Epithelial cell of proximal tubule (primary cell): ENCODE data around the gene WAS. TPM values are rescaled to one million over a fixed set of nuclear protein-coding genes. Genes with fewer than 3 reads are reported as not detected.
"Not testable (repeated sequence)": the region's sequence is repeated elsewhere in the genome, so short reads cannot be mapped to it uniquely, and the experiment has no call there.

Experiments used
- DNase-seq: peaks from one replicate; pipeline ENCODE4 v3.0.0-alpha.2; 2011; ENCODE audit warnings: low read depth
- H3K4me3 ChIP-seq: 2 replicates; pipeline ENCODE4 v1.5.1; 2011; ENCODE audit warnings: low read depth, mild to moderate bottlenecking, low read length
- total RNA-seq: library from RNA; depleted of rRNA; stranded (reverse); fragments of >200 nt; gene quantifications from 2 replicates; pipeline ENCODE4 v1.2.3, GENCODE V29; 2015
- TF ChIP-seq, protein P1 (sequence below): conservative IDR thresholded peaks from 2 replicates; pipeline ENCODE4 v1.5.1; 2012; ENCODE audit warnings: low read depth, mild to moderate bottlenecking, low read length

Gene WAS
- total RNA-seq, 1 donor from 2014 or later = not detected

DNA sequence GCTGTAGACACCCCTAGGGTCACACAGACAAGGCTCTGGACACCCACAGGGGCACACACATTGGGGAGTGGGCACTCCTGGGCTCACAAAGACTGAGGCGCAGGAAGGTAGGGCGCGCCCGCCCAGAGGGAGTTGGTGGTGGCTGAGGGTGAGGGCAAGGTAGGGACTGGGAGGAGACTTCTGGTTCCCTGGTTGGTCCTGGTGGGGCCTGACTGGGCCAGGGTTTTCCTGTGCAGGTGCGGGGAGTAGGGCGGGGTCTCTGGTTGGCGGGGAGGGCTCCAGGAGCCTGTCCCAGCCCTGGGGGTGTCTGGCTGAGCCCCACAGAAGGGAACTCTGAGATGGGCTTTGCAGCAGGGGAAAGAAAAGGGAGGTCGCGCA lies 6.7 kb upstream of the WAS start:
- no peak for DNase-seq
- H3K4me3 ChIP-seq = peak overlapping the region; percentile 75
- TF ChIP-seq, protein P1, sequence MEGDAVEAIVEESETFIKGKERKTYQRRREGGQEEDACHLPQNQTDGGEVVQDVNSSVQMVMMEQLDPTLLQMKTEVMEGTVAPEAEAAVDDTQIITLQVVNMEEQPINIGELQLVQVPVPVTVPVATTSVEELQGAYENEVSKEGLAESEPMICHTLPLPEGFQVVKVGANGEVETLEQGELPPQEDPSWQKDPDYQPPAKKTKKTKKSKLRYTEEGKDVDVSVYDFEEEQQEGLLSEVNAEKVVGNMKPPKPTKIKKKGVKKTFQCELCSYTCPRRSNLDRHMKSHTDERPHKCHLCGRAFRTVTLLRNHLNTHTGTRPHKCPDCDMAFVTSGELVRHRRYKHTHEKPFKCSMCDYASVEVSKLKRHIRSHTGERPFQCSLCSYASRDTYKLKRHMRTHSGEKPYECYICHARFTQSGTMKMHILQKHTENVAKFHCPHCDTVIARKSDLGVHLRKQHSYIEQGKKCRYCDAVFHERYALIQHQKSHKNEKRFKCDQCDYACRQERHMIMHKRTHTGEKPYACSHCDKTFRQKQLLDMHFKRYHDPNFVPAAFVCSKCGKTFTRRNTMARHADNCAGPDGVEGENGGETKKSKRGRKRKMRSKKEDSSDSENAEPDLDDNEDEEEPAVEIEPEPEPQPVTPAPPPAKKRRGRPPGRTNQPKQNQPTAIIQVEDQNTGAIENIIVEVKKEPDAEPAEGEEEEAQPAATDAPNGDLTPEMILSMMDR = no peak

DNA sequence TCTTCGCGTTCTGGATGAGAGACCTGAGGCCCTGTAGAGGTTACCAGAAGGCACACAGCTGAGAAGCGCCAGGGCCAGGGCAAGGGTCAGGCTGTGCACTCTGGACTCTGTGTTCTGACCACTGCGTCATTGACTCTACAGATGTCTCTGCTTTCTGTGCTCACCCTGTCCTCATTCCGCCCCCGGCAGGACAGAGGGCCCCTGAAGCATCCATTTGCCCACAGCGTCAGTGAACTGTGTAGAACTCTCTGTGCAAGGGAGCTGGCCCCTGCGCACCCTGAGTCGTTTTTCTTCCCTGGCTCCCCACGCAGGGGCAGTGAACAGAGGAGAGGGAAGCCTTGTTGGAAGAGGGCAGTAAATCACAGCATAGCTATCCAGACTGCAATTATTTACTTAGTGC lies 6.1 kb upstream of the WAS start:
- H3K4me3 ChIP-seq = peak overlapping the region; percentile 75
- DNase-seq = no peak
- TF ChIP-seq, protein P1 = no peak

DNA sequence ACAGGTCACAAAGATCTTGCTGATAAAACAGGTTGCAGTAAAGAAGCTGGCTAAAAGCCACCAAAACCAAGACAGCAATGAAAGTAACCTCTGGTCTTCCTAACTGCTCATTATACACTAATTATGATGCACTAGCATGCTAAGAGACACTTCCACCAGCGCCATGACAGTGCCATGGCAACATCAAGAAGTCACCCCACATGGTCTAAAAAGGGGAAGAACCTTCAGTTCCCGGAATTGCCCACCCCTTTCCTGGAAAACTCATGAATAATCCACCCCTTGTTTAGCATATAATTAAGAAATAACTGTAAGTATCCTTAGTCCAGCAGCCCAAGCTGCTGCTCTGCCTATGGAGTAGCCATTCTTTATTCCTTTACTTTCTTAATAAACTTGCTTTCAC lies 3.1 kb upstream of the WAS start:
- H3K4me3 ChIP-seq, DNase-seq: not testable (repeated sequence)

DNA sequence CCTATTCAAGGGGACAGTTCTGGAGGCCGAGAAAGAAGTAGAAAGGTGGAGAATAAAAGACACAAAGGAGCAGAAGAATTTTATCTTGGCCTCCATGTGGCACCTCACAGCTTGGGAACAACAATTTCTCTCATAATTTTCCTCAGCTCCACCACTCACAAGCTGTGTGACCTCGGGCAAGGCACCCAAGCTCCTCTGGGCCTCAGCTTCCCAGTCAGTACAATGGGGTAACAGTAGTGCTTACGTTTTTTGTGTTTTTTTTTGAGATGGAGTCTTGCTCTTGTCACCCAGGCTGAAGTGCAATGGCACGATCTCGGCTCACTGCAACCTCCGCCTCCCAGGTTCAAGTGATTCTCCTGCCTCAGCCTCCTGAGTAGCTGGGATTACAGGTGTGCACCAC lies 2.7 kb upstream of the WAS start:
- DNase-seq, H3K4me3 ChIP-seq: not testable (repeated sequence)

DNA sequence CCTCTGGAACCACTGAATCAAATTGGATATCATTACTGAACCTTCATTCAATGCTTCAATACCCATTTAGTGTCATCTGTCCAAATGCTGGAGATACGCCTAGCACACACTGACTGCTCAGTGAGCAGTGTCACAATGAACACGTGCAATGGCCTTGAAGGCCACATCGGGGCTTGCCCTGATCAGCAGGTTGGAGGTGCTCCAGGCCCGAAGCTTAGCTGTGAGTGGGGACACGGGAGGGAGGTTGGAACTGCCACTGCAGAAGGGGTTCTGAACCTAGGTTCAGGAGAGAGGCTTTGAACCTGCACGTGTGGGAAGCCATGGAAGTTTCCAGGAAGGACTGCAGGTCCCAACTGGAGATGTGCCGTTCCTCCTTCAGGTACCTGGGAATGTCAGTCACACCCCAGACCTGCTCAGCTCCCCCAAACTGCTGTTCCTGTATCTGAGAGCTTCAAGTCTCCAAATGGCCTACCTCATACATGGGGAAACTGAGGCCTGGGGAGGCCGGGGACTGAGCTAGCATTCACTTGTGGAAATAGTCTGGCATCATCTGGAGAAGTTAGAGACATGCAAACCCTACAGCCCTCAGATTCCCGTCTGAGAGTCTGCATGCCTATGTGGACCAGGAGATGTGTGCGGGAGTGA lies 1.9 kb upstream of the WAS start:
- no peak for DNase-seq
- TF ChIP-seq, protein P1 = no peak
- H3K4me3 ChIP-seq = no peak overlapping the region

DNA sequence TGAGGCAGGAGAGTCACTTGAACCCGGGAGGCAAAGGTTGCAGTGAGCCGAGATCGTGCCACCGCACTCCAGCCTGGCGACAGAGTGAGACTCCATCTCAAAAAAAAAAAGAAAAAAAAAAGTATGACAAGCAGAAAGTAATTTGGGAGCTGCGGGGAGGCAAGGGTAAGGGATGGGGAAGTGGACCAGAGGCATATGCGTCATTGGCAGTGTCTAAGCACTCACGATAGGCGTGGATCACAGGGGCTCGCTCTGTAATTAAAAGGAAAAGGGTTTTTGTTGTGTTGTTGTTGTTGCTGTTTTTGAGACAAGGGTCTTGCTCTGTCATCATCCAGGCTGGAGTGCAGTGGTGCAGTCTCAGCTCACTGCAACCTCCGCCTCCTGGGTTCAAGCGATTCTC lies 804 bp upstream of the WAS start:
- not testable (repeated sequence) for H3K4me3 ChIP-seq, DNase-seq

DNA sequence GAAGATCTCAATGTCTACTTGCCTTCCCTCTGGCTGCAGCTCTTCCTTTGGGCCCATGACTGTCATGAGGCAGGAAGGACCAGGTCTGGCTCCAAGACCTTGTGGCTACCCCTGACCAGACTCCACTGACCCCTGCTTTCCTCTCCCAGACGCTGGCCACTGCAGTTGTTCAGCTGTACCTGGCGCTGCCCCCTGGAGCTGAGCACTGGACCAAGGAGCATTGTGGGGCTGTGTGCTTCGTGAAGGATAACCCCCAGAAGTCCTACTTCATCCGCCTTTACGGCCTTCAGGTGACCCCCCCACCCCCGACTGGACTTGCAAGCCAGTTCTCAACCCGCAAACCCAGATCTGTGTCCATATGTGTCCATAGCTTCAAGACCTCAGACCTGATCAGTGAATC lies 535 bp downstream of the WAS start:
- TF ChIP-seq, protein P1 = no peak
- no peak overlapping the region for H3K4me3 ChIP-seq

DNA sequence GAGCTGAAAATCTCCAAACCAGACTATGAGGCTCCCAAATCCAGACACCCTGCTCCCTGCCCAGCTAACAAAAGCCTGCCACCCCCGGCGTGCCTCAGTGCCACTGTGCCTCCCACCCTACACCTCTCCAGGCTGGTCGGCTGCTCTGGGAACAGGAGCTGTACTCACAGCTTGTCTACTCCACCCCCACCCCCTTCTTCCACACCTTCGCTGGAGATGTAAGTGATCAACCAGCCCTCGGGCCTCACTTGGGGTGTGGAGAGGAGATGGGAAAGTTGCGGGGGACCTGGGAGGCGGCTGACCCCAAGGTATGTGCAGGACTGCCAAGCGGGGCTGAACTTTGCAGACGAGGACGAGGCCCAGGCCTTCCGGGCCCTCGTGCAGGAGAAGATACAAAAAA lies 1.8 kb downstream of the WAS start:
- no peak for DNase-seq
- H3K4me3 ChIP-seq = no peak overlapping the region
- TF ChIP-seq, protein P1 = no peak

More for the DNA sequence above, 535 bp downstream of the WAS start:
- DNase-seq = no peak
